Stimulated activated naive CD8-positive, alpha-beta T cell treated with anti-CD3 and anti-CD28 coated beads, Interleukin-15, Interleukin-2, amounts not matched to agents 100 ng/mL and 50 ng/mL, for 24 hours (primary cell): Measurements from ENCODE around the gene RRP15.

Experiments used
- H3K27ac Mint-ChIP-seq: one replicate; pipeline ENCODE4 v1.8.0; 2021; ENCODE audit warnings: mild to moderate bottlenecking, mixed read lengths
- H3K27me3 Mint-ChIP-seq: one replicate; pipeline ENCODE4 v1.8.0; 2021; ENCODE audit warnings: mixed read lengths
- H3K36me3 Mint-ChIP-seq: one replicate; pipeline ENCODE4 v1.8.0; 2021; ENCODE audit warnings: low read depth, mixed read lengths
- H3K4me1 Mint-ChIP-seq: one replicate; pipeline ENCODE4 v1.8.0; 2021; ENCODE audit warnings: low read depth, mixed read lengths
- H3K4me3 Mint-ChIP-seq: one replicate; pipeline ENCODE4 v1.8.0; 2021; ENCODE audit warnings: mild to moderate bottlenecking, mixed read lengths
- H3K9me3 Mint-ChIP-seq: one replicate; pipeline ENCODE4 v1.8.0; 2021; ENCODE audit warnings: mixed read lengths

RRP15 gene

DNA sequence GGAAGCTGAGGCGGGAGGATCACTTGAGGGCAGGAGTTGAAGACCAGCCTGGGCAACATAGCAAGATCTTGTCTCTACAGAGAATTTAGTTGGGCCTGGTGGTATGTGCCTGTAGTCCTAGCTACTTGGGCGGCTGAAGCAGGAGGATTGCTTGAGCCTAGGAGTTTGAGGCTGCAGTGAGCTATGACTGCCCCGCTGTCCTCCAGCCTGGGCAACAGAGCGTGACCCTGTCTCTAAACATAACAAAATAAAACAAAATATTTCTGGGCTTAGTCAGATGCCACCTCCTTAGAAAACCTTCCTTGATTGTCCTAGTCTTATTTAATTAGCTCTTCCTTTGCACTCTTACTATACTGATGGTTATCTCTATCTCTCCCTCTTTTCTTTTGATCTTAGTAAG lies 68.6 kb downstream of the RRP15 start:
- H3K36me3 Mint-ChIP-seq, result no peaks in the 10 kb centered on the region
- peaks cover 30% of the 10 kb centered on the region for H3K27me3 Mint-ChIP-seq
- peaks cover 27% of the 10 kb centered on the region for H3K4me1 Mint-ChIP-seq
- H3K4me3 Mint-ChIP-seq, result no peak overlapping the region
- no peak overlapping the region for H3K27ac Mint-ChIP-seq
- no peaks in the 10 kb centered on the region for H3K9me3 Mint-ChIP-seq

DNA sequence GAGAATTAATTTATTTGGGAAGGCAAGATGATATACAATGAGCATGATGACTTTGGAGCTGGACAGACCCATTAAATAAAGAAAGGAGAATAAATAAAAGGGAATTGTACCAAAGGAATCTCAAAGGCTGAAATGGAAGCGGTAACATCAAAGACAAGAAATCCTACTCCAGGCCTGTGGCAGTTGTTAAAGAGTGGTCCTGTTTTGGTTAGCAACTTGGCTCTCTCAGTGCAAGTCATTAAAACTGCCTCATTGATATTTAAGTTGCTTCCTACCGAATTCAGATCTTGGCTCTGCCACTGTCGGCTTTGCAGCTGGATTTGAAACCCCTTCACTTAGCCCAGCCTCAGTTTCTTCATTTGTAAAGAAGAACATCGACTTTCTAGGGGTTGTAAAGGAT lies 70.2 kb downstream of the RRP15 start:
- peaks cover 23% of the 10 kb centered on the region for H3K4me1 Mint-ChIP-seq
- no peaks in the 10 kb centered on the region for H3K9me3 Mint-ChIP-seq
- H3K36me3 Mint-ChIP-seq, result no peaks in the 10 kb centered on the region
- no peak overlapping the region for H3K27ac Mint-ChIP-seq
- H3K4me3 Mint-ChIP-seq, result no peak overlapping the region
- peaks cover 17% of the 10 kb centered on the region for H3K27me3 Mint-ChIP-seq

DNA sequence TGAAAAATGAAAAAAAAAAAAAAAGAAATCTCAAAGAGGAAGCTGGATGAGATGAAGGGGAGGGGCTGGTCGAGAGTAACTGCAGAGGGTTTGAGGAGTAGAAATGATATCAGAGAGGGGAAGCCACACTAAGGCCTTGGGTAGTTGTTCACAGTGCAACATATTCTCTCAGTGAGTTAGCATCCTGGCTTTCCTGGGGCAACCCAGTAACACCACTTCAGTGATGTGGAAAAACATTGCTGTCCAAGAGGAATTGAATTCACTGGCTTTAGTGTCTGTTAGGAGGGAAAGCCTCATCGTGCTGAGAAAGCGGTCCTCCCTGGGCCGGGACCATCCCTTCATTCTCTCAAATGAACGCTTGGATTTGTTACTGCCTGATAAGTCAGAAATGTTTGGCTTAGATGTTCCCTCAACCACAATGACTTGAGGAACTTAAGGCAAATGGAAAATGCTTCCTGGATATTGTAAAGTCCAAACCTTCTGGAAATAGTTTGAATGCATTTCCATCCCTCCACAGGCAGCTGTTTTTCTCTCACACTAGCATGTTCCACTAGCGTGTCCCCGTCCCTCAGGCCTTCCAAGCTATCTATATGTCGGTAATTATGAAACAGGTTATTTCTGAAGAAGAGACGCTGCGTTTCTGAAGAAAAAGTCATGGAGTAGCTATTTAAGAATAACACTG lies 72.3 kb downstream of the RRP15 start:
- H3K4me3 Mint-ChIP-seq, result no peak overlapping the region
- no peaks in the 10 kb centered on the region for H3K36me3 Mint-ChIP-seq
- no peaks in the 10 kb centered on the region for H3K9me3 Mint-ChIP-seq
- peaks cover 15% of the 10 kb centered on the region for H3K27me3 Mint-ChIP-seq
- H3K27ac Mint-ChIP-seq, result no peak overlapping the region
- peaks cover 4% of the 10 kb centered on the region for H3K4me1 Mint-ChIP-seq

DNA sequence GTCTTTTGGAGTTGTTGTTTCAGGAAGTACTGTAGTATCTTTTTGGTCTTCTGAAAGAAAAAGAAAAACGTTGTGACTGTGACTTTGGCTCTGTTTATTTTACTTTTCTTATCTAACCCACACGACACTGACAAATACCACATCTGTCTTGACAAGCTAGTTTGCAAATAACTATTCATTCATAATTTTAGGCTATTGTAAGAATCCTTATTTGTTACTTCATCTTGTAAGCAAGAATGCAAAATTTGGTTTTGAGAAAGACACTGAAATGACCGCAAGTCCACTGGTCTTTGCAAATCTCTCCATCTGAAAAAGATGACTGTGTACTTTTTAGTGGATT lies 72.8 kb downstream of the RRP15 start:
- H3K9me3 Mint-ChIP-seq, result no peaks in the 10 kb centered on the region
- H3K36me3 Mint-ChIP-seq, result no peaks in the 10 kb centered on the region
- H3K4me3 Mint-ChIP-seq, result no peak overlapping the region
- no peaks in the 10 kb centered on the region for H3K4me1 Mint-ChIP-seq
- no peak overlapping the region for H3K27ac Mint-ChIP-seq
- H3K27me3 Mint-ChIP-seq, result peaks cover 12% of the 10 kb centered on the region

DNA sequence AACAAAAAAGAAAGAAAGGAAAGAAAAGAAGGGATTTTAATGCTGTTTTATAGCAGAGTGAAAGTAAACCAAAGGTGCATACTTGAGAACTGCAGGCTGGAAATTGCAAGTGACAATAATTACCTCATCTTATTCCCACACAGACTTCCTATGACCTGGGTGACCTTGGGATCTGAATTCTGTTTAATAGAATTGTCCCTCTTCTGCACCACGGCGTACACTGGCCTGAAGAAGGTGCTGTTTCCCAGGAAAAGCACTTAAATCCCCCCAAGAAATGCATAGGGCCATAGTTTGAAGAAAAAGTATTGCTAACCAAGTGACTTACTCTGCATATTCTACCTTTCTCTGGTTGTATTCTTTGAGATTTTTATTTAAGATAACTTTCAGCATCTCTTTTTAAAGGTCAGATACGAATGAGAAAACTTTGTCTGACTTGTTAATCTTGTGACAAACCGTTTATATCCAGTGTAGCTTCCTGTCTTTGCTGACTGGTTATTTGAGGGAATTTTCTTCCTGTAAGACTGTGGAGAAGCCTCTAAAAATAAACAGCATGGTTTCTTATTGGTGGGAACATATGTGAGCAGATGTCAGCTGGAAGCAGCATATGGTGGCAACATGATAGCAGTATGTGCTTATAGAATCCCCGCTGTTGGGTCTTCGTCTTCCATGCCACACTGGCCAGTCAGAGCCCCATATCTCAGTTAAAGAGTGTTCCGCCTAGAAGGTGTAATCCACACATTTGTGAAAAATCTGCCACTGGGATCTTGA lies 76.4 kb downstream of the RRP15 start:
- no peaks in the 10 kb centered on the region for H3K9me3 Mint-ChIP-seq
- H3K27ac Mint-ChIP-seq, result no peak overlapping the region
- no peak overlapping the region for H3K4me3 Mint-ChIP-seq
- no peaks in the 10 kb centered on the region for H3K4me1 Mint-ChIP-seq
- H3K36me3 Mint-ChIP-seq, result no peaks in the 10 kb centered on the region
- peaks cover 10% of the 10 kb centered on the region for H3K27me3 Mint-ChIP-seq

DNA sequence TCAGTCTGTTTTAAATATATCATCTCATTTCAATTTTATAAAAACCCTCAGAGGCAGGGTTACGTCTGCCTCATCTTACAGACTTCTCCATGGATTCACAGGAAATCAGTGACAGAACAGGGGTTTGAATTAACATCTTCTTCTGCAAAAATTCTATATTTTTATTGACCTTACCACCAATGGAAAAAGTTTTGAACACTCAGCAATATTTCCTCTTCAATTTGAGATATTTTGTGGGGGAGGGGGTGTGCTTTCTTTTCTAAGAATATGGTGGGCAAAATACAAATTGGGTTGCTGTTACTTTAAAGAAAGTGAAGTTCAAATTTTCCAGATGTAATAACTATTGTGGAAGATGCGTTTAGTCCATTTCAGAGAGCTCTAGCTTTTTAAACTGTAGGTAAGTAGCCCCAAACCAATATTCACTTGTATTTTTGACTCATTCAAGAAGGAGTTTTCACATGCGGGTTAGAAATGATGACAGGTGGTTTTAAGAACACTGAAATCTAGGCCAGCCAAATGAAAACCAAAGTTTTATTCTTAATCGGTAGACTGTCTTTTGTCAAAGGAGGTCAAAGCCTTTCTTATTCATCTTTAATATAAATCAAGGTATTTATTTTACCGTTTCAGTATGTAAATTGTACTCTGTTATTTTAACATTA lies 77.5 kb downstream of the RRP15 start:
- no peaks in the 10 kb centered on the region for H3K36me3 Mint-ChIP-seq
- no peaks in the 10 kb centered on the region for H3K9me3 Mint-ChIP-seq
- H3K27ac Mint-ChIP-seq, result no peak overlapping the region
- peaks cover 10% of the 10 kb centered on the region for H3K27me3 Mint-ChIP-seq
- H3K4me1 Mint-ChIP-seq, result no peaks in the 10 kb centered on the region
- H3K4me3 Mint-ChIP-seq, result no peak overlapping the region

DNA sequence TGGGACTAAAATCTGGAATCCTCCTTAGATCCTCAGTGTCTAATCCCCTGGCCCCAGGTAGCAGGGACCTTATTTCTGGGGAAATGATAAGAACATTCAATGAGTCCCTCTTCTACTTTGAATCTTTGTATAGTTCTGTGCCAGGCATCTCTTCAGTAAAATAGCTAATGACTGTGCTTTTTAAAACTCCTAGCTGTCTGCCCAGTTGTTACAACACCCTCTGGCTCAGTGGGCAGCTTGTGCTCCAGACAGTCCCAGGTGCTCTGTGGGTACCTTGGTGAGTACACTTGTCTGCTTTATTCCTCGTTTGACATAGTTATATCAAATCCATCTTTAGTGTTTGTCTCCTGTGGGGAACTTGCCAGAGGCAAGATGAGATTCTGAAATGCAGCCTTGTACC lies 78.0 kb downstream of the RRP15 start:
- no peak overlapping the region for H3K27ac Mint-ChIP-seq
- no peaks in the 10 kb centered on the region for H3K9me3 Mint-ChIP-seq
- no peaks in the 10 kb centered on the region for H3K36me3 Mint-ChIP-seq
- no peak overlapping the region for H3K4me3 Mint-ChIP-seq
- peaks cover 10% of the 10 kb centered on the region for H3K27me3 Mint-ChIP-seq
- no peaks in the 10 kb centered on the region for H3K4me1 Mint-ChIP-seq

DNA sequence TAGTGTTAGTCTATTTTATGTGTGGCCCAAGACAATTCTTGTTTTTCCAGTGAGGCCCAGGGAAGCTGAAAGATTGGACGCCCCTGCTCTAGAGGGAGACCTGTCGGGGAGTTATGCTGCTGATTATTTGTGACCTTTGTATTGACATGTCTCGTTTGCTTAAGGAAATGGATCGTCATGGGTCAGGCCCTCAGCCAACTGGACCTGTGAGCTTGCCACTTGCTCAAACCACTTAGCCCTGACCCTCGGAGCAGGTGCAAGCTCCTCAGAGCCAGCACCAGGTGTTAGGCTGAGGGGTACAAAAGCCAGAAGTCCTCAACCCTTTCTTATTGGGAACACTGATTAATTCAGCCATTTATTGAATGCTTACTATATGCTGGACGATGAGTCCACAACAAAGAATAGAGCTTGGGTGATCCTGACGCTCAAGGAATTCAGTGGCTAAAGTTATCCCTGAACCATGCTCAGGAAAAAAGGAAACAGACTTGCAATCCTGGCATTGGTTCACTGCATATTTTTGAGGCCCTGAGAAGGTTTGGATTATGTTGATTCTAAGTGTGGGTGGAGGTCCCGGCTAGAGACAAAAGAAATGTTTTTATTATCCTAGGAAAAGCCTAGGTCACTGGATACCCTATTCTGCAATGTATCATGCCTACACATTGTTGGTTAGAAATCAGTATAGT lies 79.1 kb downstream of the RRP15 start:
- Mint-ChIP-seq H3K4me3 (no peak overlapping the region), H3K36me3 (no peaks in the 10 kb centered on the region), H3K9me3 (no peaks in the 10 kb centered on the region), H3K4me1 (no peaks in the 10 kb centered on the region), H3K27me3 (peaks cover 15% of the 10 kb centered on the region), H3K27ac (no peak overlapping the region)

DNA sequence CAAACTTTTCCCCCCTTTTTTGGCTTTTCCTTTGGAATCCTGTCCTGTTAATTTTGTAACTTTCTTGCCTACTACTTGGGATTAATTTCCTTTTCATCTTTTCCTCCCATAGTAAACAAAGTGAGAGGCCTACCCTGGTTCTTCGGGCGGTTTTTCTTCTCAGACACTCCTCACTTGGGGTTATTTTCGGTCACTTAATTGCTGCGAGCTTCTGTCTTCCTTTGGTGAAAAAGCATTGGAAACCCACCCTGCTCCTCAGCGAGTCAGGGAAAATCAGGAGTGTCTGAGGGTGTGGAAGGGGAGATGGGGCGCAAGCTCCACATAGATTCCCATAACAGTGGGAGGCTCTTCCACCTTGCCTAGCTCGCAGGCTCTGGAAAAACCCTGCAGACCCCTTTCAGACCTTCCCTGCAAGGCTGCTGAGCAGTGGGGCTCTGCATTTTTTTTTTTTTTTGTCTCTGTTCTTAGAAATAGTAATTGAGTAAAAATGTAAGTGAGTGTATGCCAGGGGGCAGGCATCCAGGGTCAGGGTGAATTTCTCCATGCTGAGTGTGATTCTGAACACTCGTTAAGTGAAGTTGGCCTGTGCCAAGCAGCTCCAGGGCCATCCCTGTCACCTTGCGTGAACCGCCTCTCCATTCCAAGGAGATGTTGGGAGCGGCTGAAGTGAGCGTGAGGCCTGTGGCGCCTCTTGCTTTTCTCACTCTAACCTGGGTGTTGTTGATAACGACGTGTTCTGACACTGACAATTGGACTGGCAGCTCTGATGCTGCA lies 80.3 kb downstream of the RRP15 start:
- no peaks in the 10 kb centered on the region for H3K36me3 Mint-ChIP-seq
- H3K27ac Mint-ChIP-seq, result no peak overlapping the region
- H3K27me3 Mint-ChIP-seq, result peaks cover 15% of the 10 kb centered on the region
- H3K4me1 Mint-ChIP-seq, result peaks cover 6% of the 10 kb centered on the region
- no peak overlapping the region for H3K4me3 Mint-ChIP-seq
- H3K9me3 Mint-ChIP-seq, result peaks cover 6% of the 10 kb centered on the region

DNA sequence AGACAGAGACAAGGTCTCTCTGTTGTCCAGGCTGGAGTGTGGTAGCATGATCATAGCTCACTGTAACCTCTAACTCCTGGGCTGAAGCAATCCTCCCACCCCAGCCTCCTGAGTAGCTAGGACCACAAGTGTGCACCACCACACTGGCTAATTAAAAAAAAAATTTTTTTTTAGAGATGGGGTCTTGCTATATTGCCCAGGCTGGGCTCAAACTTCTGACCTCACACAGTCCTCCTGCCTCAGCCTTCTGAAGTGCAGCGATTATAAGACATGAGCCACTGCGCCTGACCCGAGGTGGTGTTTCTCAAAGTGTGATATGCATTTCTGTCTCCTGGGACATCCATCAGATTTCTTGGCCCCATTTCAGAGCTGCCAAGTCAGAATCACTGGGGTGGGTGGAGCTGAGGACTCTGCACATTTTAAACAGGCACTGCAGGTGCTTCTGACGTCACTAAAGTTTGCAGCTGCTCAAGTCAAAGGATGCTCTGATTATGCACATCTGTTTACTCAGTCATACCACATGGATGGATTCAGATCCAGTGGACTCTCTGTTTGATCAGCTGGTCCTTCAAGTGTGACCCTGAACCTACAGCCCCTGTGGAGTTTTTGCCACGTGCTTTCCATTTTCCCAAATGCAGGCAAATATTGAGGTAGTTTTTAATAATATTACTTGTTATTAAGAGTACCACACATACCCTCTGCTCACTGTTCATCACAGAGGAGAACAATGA lies 81.4 kb downstream of the RRP15 start:
- peaks cover 6% of the 10 kb centered on the region for H3K9me3 Mint-ChIP-seq
- no peak overlapping the region for H3K4me3 Mint-ChIP-seq
- H3K27ac Mint-ChIP-seq, result no peak overlapping the region
- no peaks in the 10 kb centered on the region for H3K36me3 Mint-ChIP-seq
- H3K27me3 Mint-ChIP-seq, result peaks cover 18% of the 10 kb centered on the region
- peaks cover 6% of the 10 kb centered on the region for H3K4me1 Mint-ChIP-seq

DNA sequence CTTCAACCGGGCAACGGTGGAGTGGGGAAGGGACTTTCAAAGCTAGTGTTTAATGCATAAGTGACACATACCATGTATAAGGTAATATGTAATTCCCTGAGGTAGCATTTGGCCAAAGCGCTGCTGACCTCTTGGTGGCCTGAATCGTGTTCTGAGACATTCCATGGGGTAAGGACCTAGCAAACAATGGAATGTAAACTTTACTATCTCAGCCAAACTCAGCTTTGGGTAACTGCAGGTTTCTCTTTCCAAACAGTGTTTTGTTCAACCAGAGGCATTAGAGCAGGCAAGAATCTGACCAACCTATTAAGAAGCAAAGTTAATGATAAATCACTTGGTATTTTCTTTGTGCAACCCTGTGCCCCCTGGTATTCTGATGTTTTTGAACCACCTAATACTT lies 82.0 kb downstream of the RRP15 start:
- Mint-ChIP-seq H3K4me1 (peaks cover 6% of the 10 kb centered on the region), H3K9me3 (peaks cover 6% of the 10 kb centered on the region)

DNA sequence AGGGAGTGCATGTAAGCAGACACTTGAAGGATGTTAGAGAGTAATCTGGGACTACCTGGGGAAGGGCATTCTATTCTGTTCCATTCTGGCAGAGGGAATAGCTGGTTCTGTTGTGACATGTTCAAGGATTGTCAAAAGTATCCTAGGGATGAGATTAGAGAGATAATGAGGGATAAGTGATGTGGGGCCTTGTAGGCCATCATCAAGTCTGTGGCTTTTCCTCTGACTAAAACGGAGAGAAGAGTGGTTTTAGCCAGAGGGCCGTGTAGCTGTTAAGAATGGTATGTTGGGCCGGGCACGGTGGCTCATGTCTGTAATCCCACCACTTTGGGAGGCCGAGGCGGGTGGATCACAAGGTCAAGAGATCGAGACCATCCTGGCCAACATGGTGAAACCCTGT lies 83.6 kb downstream of the RRP15 start:
- Mint-ChIP-seq H3K9me3 (peaks cover 6% of the 10 kb centered on the region), H3K4me3 (no peak overlapping the region), H3K27ac (no peak overlapping the region), H3K36me3 (no peaks in the 10 kb centered on the region), H3K4me1 (peaks cover 6% of the 10 kb centered on the region), H3K27me3 (peaks cover 25% of the 10 kb centered on the region)

More for the DNA sequence above, 82.0 kb downstream of the RRP15 start:
- peaks cover 17% of the 10 kb centered on the region for H3K27me3 Mint-ChIP-seq
- no peaks in the 10 kb centered on the region for H3K36me3 Mint-ChIP-seq
- no peak overlapping the region for H3K4me3 Mint-ChIP-seq
- H3K27ac Mint-ChIP-seq, result no peak overlapping the region

DNA sequence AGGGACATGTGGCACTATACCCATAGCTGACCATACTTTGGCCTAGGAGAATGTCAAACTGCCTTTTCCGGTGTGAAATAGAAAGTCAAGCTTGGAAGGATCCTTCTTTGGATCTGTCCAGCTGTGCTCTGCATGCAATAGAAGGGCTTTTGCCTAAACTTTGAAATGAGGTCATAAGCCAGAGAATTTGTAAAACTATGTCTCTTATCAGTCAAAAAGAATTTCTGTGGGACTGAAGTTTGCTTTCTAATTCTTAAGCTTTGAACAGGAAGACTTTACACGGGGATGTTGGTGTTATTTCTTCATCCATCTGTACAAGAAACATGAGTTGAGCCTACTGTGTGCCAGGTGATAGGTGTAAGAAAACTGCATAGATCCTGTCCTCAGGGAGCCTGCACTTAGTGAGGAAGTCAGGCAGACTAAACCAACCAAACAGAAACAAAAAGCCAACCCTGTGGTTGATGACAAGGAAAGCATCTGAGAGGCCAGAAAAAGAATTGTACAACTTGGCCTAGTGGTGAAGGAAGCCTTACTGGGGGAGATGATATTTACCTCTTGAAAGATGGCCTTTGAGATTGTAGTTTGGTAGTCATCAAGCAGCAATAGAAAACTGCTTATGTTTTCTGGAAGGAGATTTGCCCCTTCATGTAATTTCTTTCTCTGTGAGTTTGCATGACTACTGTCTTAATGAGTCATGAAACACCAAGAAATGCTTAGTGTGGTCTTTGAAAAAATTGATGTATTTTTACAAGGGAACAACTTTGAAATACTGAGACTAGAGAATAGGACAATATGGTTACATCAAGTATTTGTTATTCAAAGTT lies 84.8 kb downstream of the RRP15 start:
- Mint-ChIP-seq H3K27ac (no peak overlapping the region), H3K36me3 (no peaks in the 10 kb centered on the region), H3K9me3 (peaks cover 6% of the 10 kb centered on the region), H3K4me1 (peaks cover 7% of the 10 kb centered on the region), H3K27me3 (peaks cover 35% of the 10 kb centered on the region), H3K4me3 (no peak overlapping the region)
